Central memory CD8-positive, alpha-beta T cell (primary cell): ENCODE measurements around the gene GM2A.

Source experiments
- ATAC-seq: fragments of 150-1000 bp; cut with Tn5 transposase; replicated peaks from 2 replicates; pipeline ENCODE4 v1.10.0; 2022; ENCODE audit warnings: mild to moderate bottlenecking, moderate FRiP score, moderate number of reproducible peaks; ENCODE audit not compliant: poor library complexity, severe bottlenecking; ENCODE audit errors: extremely low read depth
- DNase-seq, 2 donors: peaks; one replicate each; pipeline ENCODE4 v3.0.0; 2021; ENCODE audit warnings: low spot score in 2 of 2
- H3K27ac Mint-ChIP-seq: one replicate; pipeline ENCODE4 v1.8.0; 2022; ENCODE audit warnings: low read depth, mild to moderate bottlenecking, moderate library complexity, mixed read lengths
- H3K27me3 Mint-ChIP-seq: one replicate; pipeline ENCODE4 v1.8.0; 2022; ENCODE audit warnings: mixed read lengths
- H3K36me3 Mint-ChIP-seq: one replicate; pipeline ENCODE4 v1.8.0; 2022; ENCODE audit warnings: mild to moderate bottlenecking, moderate library complexity, mixed read lengths; ENCODE audit not compliant: insufficient read depth
- H3K4me1 Mint-ChIP-seq: one replicate; pipeline ENCODE4 v1.8.0; 2022; ENCODE audit warnings: mixed read lengths
- H3K4me3 Mint-ChIP-seq: one replicate; pipeline ENCODE4 v1.8.0; 2022; ENCODE audit warnings: mild to moderate bottlenecking, moderate library complexity, mixed read lengths
- H3K9me3 Mint-ChIP-seq: one replicate; pipeline ENCODE4 v1.8.0; 2022; ENCODE audit warnings: mixed read lengths

GM2A gene

GRCh38 chr5:151262532-151262931 is 9.5 kb downstream of the GM2A start:
- Mint-ChIP-seq H3K36me3 (peaks cover 5% of the 10 kb centered on the region), H3K4me3 (no peak overlapping the region), H3K4me1 (peaks cover 9% of the 10 kb centered on the region), H3K27me3 (no peaks in the 10 kb centered on the region), H3K9me3 (no peaks in the 10 kb centered on the region), H3K27ac (no peak overlapping the region)
- ATAC-seq: no peak
- DNase-seq: no peak

- Mint-ChIP-seq H3K4me3 (no peak overlapping the region), H3K9me3 (no peaks in the 10 kb centered on the region), H3K36me3 (peaks cover 6% of the 10 kb centered on the region), H3K27me3 (no peaks in the 10 kb centered on the region), H3K27ac (peak overlapping the region; percentile 38), H3K4me1 (peaks cover 6% of the 10 kb centered on the region)
- DNase-seq (no peak), ATAC-seq (no peak)
Observed at GRCh38 chr5:151264113-151264512, 11.1 kb downstream of the GM2A start.

GRCh38 chr5:151267491-151268260 is 14.7 kb downstream of the GM2A start:
- no peak overlapping the region for H3K27ac Mint-ChIP-seq
- H3K36me3 Mint-ChIP-seq: peaks cover 6% of the 10 kb centered on the region
- no peak overlapping the region for H3K4me3 Mint-ChIP-seq
- ATAC-seq (no peak), DNase-seq (no peak)
- H3K9me3 Mint-ChIP-seq: no peaks in the 10 kb centered on the region
- H3K27me3 Mint-ChIP-seq: no peaks in the 10 kb centered on the region
- peaks cover 6% of the 10 kb centered on the region for H3K4me1 Mint-ChIP-seq

- no peak for ATAC-seq
- no peak for DNase-seq
- H3K36me3 Mint-ChIP-seq: peaks cover 6% of the 10 kb centered on the region
- H3K9me3 Mint-ChIP-seq: no peaks in the 10 kb centered on the region
- no peaks in the 10 kb centered on the region for H3K4me1 Mint-ChIP-seq
- H3K27me3 Mint-ChIP-seq: no peaks in the 10 kb centered on the region
- H3K27ac Mint-ChIP-seq: no peak overlapping the region
- no peak overlapping the region for H3K4me3 Mint-ChIP-seq
Observed at GRCh38 chr5:151270599-151270998, 17.6 kb downstream of the GM2A start.

- DNase-seq: no peak
- H3K4me3 Mint-ChIP-seq: no peak overlapping the region
- H3K27ac Mint-ChIP-seq: no peak overlapping the region
- H3K9me3 Mint-ChIP-seq: no peaks in the 10 kb centered on the region
- H3K36me3 Mint-ChIP-seq: peaks cover 2% of the 10 kb centered on the region
- ATAC-seq: no peak
- no peaks in the 10 kb centered on the region for H3K4me1 Mint-ChIP-seq
- H3K27me3 Mint-ChIP-seq: no peaks in the 10 kb centered on the region
Observed at GRCh38 chr5:151271336-151271735, 18.4 kb downstream of the GM2A start.

GRCh38 chr5:151274666-151275065 is 21.7 kb downstream of the GM2A start:
- Mint-ChIP-seq H3K4me3 (no peak overlapping the region), H3K9me3 (no peaks in the 10 kb centered on the region), H3K27ac (no peak overlapping the region), H3K36me3 (no peaks in the 10 kb centered on the region), H3K4me1 (no peaks in the 10 kb centered on the region), H3K27me3 (peaks cover 1% of the 10 kb centered on the region)
- DNase-seq (no peak), ATAC-seq (no peak)

- Mint-ChIP-seq H3K4me3 (no peak overlapping the region), H3K36me3 (peaks cover 1% of the 10 kb centered on the region), H3K4me1 (no peaks in the 10 kb centered on the region), H3K27ac (no peak overlapping the region), H3K27me3 (peaks cover 7% of the 10 kb centered on the region), H3K9me3 (no peaks in the 10 kb centered on the region)
- no peak for DNase-seq
- no peak for ATAC-seq
Observed at GRCh38 chr5:151275803-151276202, 22.8 kb downstream of the GM2A start.

- H3K27me3 Mint-ChIP-seq: peaks cover 19% of the 10 kb centered on the region
- peaks cover 1% of the 10 kb centered on the region for H3K36me3 Mint-ChIP-seq
- H3K27ac Mint-ChIP-seq: no peak overlapping the region
- ATAC-seq (no peak), DNase-seq (no peak)
- no peak overlapping the region for H3K4me3 Mint-ChIP-seq
- H3K9me3 Mint-ChIP-seq: no peaks in the 10 kb centered on the region
- no peaks in the 10 kb centered on the region for H3K4me1 Mint-ChIP-seq
Observed at GRCh38 chr5:151278845-151279244, 25.9 kb downstream of the GM2A start.

GRCh38 chr5:151280443-151280842 is 27.5 kb downstream of the GM2A start:
- Mint-ChIP-seq H3K27me3 (peaks cover 25% of the 10 kb centered on the region), H3K4me3 (no peak overlapping the region), H3K27ac (no peak overlapping the region), H3K4me1 (no peaks in the 10 kb centered on the region), H3K9me3 (no peaks in the 10 kb centered on the region), H3K36me3 (peaks cover 1% of the 10 kb centered on the region)
- ATAC-seq (no peak), DNase-seq (no peak)

- H3K27ac Mint-ChIP-seq: no peak overlapping the region
- ATAC-seq: no peak
- no peak overlapping the region for H3K4me3 Mint-ChIP-seq
Observed at GRCh38 chr5:151281001-151281639, 28.1 kb downstream of the GM2A start.

GRCh38 chr5:151283120-151283825 is 30.3 kb downstream of the GM2A start:
- DNase-seq: no peak
- H3K27me3 Mint-ChIP-seq: peaks cover 25% of the 10 kb centered on the region
- ATAC-seq: no peak

More at GRCh38 chr5:151281001-151281639, 28.1 kb downstream of the GM2A start:
- Mint-ChIP-seq H3K9me3 (no peaks in the 10 kb centered on the region), H3K4me1 (no peaks in the 10 kb centered on the region), H3K27me3 (peaks cover 25% of the 10 kb centered on the region), H3K36me3 (peaks cover 1% of the 10 kb centered on the region)
- DNase-seq: no peak

GRCh38 chr5:151284392-151284967 is 31.5 kb downstream of the GM2A start:
- H3K9me3 Mint-ChIP-seq: no peaks in the 10 kb centered on the region
- DNase-seq (no peak), ATAC-seq (no peak)
- H3K27ac Mint-ChIP-seq: no peak overlapping the region
- peaks cover 1% of the 10 kb centered on the region for H3K36me3 Mint-ChIP-seq
- peaks cover 25% of the 10 kb centered on the region for H3K27me3 Mint-ChIP-seq
- H3K4me1 Mint-ChIP-seq: no peaks in the 10 kb centered on the region
- H3K4me3 Mint-ChIP-seq: no peak overlapping the region

More at GRCh38 chr5:151283120-151283825, 30.3 kb downstream of the GM2A start:
- no peak overlapping the region for H3K4me3 Mint-ChIP-seq
- H3K9me3 Mint-ChIP-seq: no peaks in the 10 kb centered on the region
- peaks cover 1% of the 10 kb centered on the region for H3K36me3 Mint-ChIP-seq
- H3K27ac Mint-ChIP-seq: no peak overlapping the region
- no peaks in the 10 kb centered on the region for H3K4me1 Mint-ChIP-seq
